AG04450 (cell line): ENCODE data around the gene SMAD7. TPM values are rescaled to one million over a fixed set of nuclear protein-coding genes. Genes with fewer than 3 reads are reported as not detected.

Experiments used
- CTCF ChIA-PET: fragments of 300-600, 350-600 bp; formaldehyde crosslinking; extraction: SDS; loops from one replicate; lab custom pipeline; 2022; ENCODE audit warnings: antibody characterized with exemption, inconsistent platforms; lab: Charles Lee
- POLR2A ChIA-PET: fragments of 350-600 bp; formaldehyde crosslinking; extraction: SDS; loops from one replicate; lab custom pipeline; 2021; ENCODE audit warnings: antibody characterized with exemption, inconsistent platforms; lab: Yijun Ruan, JAX
- DNase-seq: peaks from one replicate; pipeline ENCODE4 v3.0.0-alpha.2; 2011; ENCODE audit warnings: low read depth, low spot score
- H3K27ac ChIP-seq: one replicate; pipeline ENCODE4 v1.5.1; 2012; ENCODE audit warnings: low read depth, low read length, control low read depth
- H3K27me3 ChIP-seq: one replicate; pipeline ENCODE4 v1.6.0; 2012; ENCODE audit warnings: low read length; ENCODE audit not compliant: control insufficient read depth, insufficient read depth
- H3K4me3 ChIP-seq: 2 replicates; pipeline ENCODE4 v1.5.1; 2011; ENCODE audit warnings: mild to moderate bottlenecking, low read depth, low read length, control low read depth
- H3K9me3 ChIP-seq: 2 replicates; pipeline ENCODE4 v1.5.1; 2012; ENCODE audit warnings: low read length; ENCODE audit not compliant: control insufficient read depth, insufficient read depth
- polyA plus RNA-seq: library from polyadenylated mRNA; depleted of rRNA; stranded (reverse); fragments of >200 nt; gene quantifications from 2 replicates; pipeline ENCODE4 v1.2.3, GENCODE V29; 2011
- TF ChIP-seq, protein P1 (sequence below): IDR thresholded peaks from 2 replicates; pipeline ENCODE4 v1.5.1; 2011; ENCODE audit warnings: low read depth, low read length, control low read depth, inconsistent platforms

SMAD7 gene
- polyA plus RNA-seq, 1 experiment, result 8.0 TPM

GRCh38 chr18:48904847-48905394 is 45.8 kb downstream of the SMAD7 start:
- ChIA-PET POLR2A (no interaction called here), CTCF (no interaction called here)
- H3K27me3 ChIP-seq, result peaks cover 2% of the 10 kb centered on the region
- no peak for DNase-seq
- TF ChIP-seq, protein P1, sequence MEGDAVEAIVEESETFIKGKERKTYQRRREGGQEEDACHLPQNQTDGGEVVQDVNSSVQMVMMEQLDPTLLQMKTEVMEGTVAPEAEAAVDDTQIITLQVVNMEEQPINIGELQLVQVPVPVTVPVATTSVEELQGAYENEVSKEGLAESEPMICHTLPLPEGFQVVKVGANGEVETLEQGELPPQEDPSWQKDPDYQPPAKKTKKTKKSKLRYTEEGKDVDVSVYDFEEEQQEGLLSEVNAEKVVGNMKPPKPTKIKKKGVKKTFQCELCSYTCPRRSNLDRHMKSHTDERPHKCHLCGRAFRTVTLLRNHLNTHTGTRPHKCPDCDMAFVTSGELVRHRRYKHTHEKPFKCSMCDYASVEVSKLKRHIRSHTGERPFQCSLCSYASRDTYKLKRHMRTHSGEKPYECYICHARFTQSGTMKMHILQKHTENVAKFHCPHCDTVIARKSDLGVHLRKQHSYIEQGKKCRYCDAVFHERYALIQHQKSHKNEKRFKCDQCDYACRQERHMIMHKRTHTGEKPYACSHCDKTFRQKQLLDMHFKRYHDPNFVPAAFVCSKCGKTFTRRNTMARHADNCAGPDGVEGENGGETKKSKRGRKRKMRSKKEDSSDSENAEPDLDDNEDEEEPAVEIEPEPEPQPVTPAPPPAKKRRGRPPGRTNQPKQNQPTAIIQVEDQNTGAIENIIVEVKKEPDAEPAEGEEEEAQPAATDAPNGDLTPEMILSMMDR, result no peak
- no peak overlapping the region for H3K27ac ChIP-seq
- no peak overlapping the region for H3K4me3 ChIP-seq
- H3K9me3 ChIP-seq, result peaks cover 20% of the 10 kb centered on the region

GRCh38 chr18:48904091-48904490 is 46.7 kb downstream of the SMAD7 start:
- Histone ChIP-seq H3K27ac (no peak overlapping the region), H3K9me3 (peaks cover 20% of the 10 kb centered on the region), H3K4me3 (no peak overlapping the region), H3K27me3 (peaks cover under 1% of the 10 kb centered on the region)
- ChIA-PET POLR2A (no interaction called here), CTCF (no interaction called here)
- no peak for DNase-seq
- TF ChIP-seq, protein P1, result no peak

GRCh38 chr18:48902856-48903601 is 47.7 kb downstream of the SMAD7 start:
- H3K4me3 ChIP-seq, result no peak overlapping the region
- DNase-seq, result no peak
- POLR2A ChIA-PET, result interaction anchor here (0.5 to 0.7 kb wide), 2 partner anchors 54 to 274 kb away, joined by 4 to 9 read pairs; no protein-coding TSS in a partner anchor
- no peaks in the 10 kb centered on the region for H3K27me3 ChIP-seq
- TF ChIP-seq, protein P1, result no peak
- CTCF ChIA-PET, result interaction anchor here (0.5 kb wide), 1 partner anchor 122 kb away, joined by 3 read pairs; no protein-coding TSS in a partner anchor
- peak overlapping the region; percentile 85 for H3K27ac ChIP-seq
- H3K9me3 ChIP-seq, result peaks cover 20% of the 10 kb centered on the region

- Histone ChIP-seq H3K27ac (peak overlapping the region; percentile 85), H3K27me3 (no peaks in the 10 kb centered on the region), H3K9me3 (peaks cover 20% of the 10 kb centered on the region), H3K4me3 (no peak overlapping the region)
- peak; percentile 78 for DNase-seq
- TF ChIP-seq, protein P1, result no peak
- CTCF ChIA-PET, result interaction anchor here (0.5 kb wide), 1 partner anchor 121 kb away, joined by 3 read pairs; no protein-coding TSS in a partner anchor
- POLR2A ChIA-PET, result interaction anchor here (0.5 to 0.7 kb wide), 2 partner anchors 53 to 273 kb away, joined by 4 to 9 read pairs; no protein-coding TSS in a partner anchor
Measured at GRCh38 chr18:48902023-48902855, 48.5 kb downstream of the SMAD7 start.
